NCI-H526 (cell line): ENCODE measurements around the gene MADD.

ENCODE experiments used
- DNase-seq, 2 experiments: peaks; one replicate each; lab custom pipeline; 2025; lab: John Stamatoyannopoulos, UW

MADD gene

DNA sequence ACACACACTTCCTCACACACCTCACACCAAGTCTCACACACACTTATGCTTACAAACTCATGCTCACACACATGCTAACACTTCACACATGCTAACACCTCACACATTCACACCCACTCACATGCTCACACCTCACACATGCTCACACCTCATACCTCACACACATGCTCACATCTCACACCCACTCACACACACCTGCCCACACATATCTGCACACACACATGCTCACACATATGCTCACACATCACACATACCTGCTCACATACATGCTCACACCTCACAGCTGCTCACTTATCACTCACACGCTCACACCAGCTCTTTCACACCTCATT, 87.0 kb downstream of the MADD start:
- DNase-seq: no peak

DNA sequence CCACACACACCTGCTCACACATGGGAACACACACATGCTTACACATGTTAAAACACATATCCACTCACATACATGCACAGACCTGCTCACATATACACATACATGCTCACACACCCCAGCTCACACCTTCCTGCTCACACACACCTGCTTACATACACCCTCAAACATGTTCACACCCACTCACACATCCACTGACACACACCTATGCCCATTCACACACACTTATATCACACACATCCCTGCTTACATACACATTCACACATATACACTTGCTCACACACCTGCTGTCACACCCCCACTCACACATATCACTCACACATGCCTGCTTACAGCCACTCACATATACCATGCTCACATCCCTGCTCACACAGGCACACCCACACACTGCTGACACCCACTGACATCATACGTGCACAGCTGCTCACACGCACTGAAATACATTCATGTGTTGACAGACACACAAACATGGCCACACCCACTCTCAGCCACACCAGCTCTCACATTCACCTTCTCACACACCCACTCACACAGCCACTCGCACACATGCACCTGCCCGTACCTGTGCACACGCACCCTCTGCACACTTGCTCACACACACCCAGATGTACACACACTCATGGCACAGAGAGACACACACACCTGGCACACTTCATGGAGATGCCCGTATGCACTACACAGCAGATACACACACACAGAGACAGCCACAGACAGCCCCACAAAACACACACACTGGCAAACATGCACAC, 88.2 kb downstream of the MADD start:
- no peak for DNase-seq

- no peak for DNase-seq
Measured at GRCh38 chr11:47358731-47359051, 88.8 kb downstream of the MADD start.

GRCh38 chr11:47359162-47359561, 89.2 kb downstream of the MADD start:
- DNase-seq: no peak

GRCh38 chr11:47359586-47359985, 89.7 kb downstream of the MADD start:
- DNase-seq: no peak

DNA sequence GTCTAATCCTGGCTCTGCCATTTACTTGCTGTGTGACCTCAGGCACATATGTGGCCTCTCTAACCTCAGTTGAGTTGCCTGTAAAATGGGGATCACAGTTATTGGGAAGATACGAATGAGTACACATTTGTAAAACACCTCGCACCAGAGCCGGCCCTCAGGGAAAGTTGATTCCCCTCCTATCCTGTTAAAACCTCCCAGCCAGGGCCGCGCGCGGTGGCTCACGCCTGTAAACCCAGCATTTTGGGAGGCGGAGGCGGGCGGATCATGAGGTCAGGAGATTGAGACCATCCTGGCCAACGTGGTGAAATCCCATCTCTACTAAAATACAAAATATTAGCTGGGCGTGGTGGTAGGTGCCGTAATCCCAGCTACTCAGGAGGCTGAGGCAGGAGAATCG, 90.4 kb downstream of the MADD start:
- no peak for DNase-seq

DNA sequence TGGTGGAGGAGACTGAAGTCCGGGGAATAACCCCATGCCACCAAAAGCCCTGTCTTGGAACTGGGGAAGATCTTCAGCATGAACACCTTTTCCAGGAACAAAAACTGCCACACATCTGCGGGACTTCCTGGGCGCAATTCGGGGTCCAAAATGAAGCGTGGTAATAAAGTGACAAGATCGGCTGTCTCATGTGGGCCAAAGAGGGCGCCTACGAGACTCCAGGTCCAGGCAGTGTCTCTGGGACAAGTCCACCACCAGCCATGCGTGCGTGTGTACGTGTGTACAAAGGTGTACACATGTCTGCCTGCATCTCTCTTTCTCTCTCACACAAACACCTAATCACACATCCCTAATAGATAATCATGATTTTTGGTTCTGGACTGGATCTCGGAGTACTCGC, 91.5 kb downstream of the MADD start:
- no peak for DNase-seq

DNA sequence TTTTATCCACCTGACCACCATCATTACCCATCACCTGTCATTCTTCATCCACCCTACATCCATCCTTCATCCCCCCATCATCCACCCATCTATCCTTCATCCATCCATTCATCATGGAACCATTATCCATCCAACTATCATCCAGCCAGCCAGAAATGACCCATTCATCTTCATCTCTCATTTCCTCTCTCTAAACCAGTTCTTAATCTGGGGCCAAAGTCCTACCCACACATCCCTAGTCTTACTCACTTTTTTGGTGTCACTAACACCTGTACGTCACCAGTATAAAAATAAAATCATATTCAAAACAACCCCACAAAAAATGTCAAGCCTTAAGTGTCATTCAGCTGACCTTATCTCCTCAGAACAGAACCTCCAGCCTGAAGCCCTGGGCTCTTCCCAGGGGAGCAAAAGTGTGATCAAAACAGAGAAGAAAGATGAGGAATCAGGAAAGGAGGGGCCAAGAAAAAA, 96.1 kb downstream of the MADD start:
- DNase-seq: no peak

DNA sequence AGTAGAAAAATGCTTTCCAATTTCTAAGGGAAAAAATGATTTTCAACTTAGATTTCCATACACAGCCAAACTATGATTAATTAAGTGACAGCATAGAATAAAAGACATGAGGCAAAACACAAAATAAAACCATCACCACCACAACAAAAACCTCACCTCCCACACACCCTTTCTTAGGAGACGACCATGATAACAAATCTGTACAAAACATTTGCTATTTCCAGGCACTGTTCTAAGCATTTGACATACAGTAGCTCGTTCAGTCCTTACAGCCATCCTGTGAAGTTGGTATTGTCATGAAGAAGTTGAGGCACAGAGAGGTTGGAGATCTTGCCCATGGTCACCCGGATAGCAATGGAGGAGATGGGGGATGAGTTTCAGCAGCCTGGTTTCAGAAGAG, 99.7 kb downstream of the MADD start:
- DNase-seq: no peak

- no peak for DNase-seq
Measured at GRCh38 chr11:47372422-47372821, 102.5 kb downstream of the MADD start.

GRCh38 chr11:47373876-47374719, 104.2 kb downstream of the MADD start:
- DNase-seq: peak; percentile 63 to 93

DNA sequence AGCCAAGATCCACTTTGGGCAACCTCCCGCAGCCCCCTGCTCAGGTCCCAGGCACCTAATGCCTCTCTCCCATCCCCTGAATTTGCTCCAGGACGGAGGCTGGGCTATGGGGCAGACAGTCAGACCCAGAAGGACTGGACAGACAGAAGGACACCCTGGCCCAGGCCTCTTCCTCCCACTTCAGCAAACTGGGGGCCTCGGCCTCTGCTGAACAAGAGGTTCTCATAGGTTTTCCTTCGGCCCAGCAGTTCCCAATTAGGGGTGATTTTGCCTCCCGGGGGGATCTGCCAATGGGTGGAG, 104.7 kb downstream of the MADD start:
- DNase-seq: no peak

DNA sequence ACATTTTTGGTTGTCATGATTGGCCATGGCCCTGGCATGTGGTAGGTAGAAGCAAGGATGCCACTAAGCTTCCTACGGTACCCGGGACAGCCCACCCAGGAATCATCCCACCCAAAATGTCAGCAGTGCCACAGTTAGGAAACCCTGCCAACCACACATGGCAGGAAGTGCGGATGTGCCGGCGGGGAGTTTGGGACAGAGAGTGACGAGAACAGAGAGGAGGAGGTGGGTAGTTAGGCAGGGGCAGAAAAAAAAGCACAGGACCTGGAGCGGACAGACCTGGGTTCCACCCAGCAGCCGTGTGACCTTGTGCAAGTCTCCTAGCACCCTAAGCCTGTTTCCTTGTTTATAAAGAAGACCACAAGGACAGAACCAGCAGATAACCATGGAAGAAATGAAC, 105.1 kb downstream of the MADD start:
- no peak for DNase-seq

GRCh38 chr11:47375546-47376085, 105.7 kb downstream of the MADD start:
- DNase-seq: no peak

DNA sequence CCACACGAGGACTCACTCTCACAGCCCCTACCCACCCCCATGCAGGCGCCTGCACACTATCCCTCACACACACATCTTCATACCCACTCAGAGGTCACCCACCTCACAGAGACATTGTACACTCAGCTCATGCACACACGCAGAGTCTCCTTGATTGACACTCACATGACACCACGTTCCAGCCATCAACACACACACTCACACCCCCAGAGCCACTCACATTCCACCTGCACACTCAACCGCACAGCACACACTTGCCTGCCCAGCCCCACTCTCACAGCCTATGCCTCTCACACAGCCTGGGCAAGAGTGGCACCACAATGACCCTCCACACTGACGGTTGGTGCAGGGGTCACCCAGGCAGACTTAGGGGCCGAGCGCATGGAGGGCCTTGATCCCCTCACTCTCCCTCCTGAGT, 106.2 kb downstream of the MADD start:
- DNase-seq: no peak

- no peak for DNase-seq
Measured at GRCh38 chr11:47376525-47377371, 106.8 kb downstream of the MADD start.

DNA sequence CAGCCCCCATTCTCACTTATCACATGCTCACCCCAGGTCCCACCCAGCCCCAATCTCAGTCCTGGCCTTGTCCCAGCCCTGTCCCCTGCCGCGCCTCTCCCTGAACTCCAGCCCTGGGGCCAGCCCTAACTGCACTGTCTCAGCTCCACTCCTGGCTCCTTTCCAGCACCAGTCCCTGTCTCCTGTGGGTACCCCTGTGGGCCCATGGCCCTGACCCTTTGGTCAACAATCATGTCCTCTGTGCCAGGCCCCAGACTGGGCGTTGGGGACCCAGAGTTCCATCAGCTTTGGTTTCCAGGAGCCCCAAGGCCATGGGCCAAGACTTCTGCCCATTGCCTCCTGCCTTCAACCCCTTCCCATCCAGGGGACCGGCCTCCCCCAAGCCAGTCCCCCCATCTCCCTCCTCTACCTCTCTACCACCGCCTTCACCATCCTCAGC, 107.7 kb downstream of the MADD start:
- no peak for DNase-seq

DNA sequence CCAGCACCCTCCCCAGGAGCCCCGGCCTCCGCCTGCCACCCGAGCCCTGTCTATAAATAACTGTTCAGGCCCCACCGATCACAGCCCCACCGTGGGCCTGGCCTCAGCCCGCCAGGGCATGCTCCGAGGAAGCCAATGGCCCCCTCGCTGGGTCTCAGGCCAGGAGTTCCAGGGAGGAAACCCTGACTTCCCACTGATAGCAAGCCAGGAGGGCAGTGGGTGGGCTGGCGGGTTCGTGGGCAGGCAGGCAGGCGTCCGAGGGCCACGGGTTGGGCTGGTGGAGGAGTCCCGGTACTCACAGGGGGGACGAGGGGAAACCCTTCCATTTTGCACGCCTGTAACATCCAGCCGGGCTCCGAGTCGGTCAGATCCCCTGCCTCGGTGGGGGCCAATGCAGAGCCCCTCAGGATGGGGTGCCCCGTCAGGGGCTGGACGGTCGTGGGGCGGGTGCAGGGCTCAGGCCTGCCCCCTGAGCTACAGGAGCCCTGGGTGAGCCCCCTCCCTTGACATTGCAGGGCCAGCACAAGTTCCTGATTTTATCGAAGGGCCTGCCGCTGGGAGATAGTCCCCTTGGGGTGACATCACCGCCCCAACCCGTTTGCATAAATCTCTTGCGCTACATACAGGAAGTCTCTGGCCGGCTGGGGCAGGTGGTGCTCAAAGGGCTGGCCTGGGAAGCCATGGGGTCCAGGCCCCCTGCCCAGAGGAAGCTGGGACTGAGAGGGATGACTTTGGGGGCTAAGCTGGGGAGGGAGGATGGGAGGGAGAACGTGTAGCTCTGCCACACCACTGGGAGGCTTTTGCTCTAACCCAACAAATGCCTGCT, 108.3 kb downstream of the MADD start, which contains the start of gene SPI1:
Gene SPI1, minus strand, starts transcription at position 538 of the 826 bp plus-strand sequence. Its CDS starts 194 bp downstream, at position 344.
- DNase-seq: peak in 1 of 2 experiments; percentile 32

DNA sequence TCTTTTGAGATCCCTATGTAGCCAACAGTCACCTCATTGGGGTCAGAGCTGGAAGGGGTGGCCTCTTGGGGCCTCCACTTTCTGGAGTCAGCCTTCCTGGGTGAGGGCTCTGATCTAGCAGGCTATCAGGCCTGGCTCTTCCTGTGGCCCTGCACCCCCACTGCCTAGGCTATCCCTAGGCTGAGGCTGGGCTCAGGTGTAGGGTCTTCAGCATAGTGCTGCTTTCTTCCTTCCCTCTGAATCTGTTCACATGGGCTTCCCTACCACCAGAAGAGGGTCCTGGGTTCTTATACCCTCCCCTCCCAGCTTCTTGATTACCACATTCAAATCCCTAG, 108.9 kb downstream of the MADD start:
- DNase-seq: no peak

GRCh38 chr11:47379317-47379716, 109.4 kb downstream of the MADD start:
- no peak for DNase-seq
